GM21528 (cell line): ENCODE measurements around the gene TMEM132D.
"Not testable (repeated sequence)": the region's sequence is repeated elsewhere in the genome, so short reads cannot be mapped to it uniquely, and the experiment has no call there.

ENCODE experiments used
- ATAC-seq: cut with Tn5 transposase; IDR thresholded peaks from one replicate; pipeline ENCODE4 v1.9.1; 2021; ENCODE audit warnings: mild to moderate bottlenecking, moderate library complexity; ENCODE audit not compliant: unreplicated experiment, low FRiP score

The TMEM132D gene

DNA sequence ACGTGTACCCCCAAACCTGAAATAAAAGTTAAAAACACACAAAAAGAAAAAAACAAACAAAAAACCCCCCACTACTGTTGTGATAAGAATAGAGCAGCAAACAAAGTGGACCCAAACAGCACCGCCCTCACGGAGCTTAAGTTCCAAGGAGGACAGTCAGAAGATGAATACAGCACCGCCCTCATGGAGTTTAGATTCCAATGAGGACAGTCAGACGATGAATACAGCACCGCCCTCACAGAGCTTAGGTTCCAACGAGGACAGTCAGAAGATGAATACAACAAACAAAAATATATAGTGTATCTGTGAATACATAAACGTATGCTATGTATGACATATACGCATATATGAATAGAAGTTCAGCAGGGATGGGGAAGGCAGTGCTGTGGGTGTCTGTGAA is 696.7 kb downstream of the TMEM132D start:
- ATAC-seq: no peak

DNA sequence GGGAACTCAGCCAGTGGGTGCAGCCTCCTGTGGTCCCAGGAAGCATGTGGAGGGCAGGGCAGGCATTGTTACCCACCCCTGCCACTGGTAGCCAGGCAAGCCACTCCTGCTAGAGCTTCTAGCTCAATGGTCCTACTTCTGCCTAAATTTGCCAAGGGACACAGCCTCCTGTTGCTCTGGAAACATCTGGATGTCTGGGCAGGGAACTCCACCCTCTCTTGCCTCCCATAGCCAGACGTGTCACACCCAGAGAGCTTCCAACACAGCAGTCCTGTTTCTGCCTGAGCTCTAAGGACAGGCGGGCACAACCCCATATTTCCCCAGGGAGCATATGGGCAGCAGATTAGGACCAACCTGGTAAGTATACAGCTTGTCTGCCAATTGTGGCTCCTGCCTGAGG is 700.4 kb downstream of the TMEM132D start:
- ATAC-seq: no peak

DNA sequence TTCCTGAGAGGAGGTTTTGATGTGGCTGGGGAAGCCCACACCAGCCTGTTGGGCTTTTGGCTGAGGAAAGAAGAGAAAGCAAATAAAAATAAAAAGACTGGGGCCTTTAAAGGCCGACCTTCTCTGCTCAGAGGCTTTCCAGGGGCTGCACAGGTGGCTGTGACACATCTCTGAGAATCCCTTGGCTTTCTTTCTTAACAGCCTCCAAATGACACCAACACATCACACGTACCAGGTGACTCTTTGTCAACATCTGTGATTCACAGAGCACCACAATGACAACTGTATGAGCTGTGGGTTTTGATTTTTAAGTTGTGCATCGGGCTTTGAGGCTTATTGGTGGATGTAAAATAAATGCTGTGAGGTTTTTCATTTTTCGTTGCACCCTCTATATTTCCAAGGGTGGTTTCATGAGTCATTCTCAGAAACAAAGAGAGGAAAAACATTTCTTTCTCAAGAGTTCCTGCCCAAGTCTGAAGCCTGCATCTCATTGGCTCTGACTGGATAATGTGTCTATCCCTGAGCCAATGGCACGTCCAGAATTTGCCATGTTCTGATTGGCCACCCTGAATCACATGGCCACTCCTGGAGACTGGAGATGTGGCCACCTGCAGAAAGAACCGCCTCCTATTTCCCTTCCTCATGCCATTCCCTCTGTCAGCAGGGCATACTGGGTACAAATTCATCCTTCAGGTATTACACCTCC is 701.6 kb downstream of the TMEM132D start:
- ATAC-seq: no peak

DNA sequence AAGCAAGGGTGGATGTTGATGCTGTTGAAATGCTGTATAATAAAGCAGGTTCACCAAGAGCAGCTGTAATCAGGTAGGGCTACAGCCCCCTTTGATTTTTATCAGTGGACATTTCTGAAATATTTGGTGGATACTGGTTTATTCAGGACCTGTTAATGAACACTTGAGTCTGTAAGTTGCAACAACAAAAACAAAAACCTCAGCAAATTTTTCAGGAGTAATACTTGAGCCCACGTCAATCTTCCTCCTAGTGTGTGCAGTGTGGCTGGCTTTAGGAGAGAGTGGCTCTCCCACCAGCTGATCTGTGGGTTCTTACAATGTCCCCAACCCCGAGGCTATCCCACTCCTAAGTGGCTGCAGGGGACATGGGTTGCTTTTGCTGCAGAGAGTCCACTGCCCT is 702.8 kb downstream of the TMEM132D start:
- ATAC-seq: no peak

DNA sequence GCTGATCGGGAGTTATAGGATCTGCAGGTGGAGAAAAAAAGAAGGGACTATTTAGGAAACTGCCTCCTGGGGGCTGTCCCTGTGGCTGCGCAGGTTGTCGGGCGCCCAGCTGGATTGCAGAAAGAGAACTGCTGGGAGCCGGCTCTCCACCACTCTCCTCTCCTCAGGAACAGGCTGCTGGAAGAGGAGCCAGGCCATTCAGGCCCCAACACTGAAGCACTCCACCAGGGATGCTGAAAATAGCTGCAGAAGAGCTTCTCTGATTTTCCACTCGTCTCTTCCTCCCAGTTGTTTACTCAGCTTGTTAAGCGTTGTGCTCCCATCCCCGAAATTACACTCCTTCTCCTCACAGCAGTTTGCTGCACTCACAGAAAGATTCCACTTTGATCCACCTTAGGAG is 703.2 kb downstream of the TMEM132D start:
- no peak for ATAC-seq

DNA sequence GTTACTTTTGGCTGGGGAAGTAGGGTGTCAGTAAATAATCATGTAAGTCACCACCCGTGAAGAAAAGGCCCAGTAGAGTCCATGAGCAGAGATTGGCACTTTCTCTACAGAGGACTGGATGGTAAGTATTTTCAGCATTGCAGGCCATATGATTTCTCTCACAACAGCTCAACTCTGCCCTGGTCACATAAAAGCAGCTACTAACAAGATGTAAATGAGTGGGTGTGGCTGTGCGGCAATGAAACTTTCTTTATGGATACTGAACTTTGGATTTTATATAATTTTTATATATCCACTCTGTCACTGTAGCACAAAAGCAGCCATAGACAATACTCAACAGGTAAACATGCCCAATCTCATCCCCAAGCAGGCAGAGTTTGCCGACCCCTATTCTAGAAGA is 706.9 kb downstream of the TMEM132D start:
- no peak for ATAC-seq

DNA sequence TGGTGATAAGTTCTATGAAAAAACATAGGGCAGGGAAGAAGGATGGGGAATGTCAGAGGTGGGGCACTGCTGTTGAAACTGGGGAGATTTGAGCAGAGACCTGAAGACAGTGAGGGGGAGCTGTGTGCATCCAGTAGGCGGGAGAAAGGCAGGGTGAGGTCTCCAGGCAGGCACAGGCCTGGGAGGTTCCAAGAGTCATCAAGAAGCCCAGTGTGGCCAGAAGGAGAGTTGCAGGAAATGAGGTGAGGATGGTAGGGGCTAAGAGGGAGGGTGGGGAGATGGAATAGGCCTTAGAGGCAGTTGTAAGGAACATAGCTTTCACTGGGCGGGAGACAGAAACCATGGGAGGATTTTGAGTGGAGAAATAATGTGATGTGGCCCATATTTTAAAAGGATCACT is 708.7 kb downstream of the TMEM132D start:
- no peak for ATAC-seq

DNA sequence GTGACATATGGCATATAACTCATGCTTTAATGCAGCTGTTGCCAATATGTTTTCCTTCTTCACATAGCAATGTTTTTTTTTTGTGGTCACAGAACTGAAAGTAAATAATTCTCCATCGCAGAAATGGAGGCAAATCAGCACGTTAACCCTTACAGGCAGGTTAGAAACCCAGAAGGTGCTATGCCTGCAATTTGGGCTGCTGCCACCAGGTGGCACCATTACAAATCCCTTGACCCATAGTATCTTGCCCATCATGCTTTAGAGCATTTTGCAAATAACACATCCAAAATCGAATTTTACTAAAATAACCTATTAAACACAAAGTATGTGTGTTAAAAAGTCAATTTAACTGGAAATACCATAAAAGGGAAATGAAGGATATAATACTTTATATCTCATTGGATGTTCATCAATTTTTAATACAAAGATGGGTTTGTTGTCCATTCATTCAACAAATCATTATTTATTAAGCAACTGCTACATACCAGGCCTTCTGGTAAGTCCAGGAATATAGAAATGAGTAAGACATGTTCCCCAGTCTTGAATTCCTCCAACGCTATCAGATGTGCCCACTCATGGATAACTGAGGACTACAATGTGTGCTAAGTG is 710.5 kb downstream of the TMEM132D start:
- ATAC-seq: no peak

DNA sequence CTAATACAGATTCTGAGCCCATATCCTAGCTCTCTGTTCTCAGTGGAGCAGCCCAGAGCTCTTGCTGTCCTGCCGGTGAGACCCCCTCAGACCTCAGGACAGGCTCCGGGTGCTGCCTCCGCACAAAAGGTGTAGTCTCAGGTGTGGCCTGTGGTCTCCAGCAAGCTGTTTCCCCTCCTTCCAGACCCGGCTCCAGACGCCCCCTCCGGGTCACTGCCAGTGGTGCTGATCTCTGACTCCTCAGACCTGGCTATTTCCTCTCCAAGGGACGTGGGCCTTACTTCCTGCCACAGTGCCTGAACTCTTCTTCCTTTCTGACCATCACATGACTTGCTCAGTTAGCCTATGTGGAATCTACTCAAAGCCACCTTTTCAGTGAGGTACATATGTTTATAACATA is 713.0 kb downstream of the TMEM132D start:
- no peak for ATAC-seq

DNA sequence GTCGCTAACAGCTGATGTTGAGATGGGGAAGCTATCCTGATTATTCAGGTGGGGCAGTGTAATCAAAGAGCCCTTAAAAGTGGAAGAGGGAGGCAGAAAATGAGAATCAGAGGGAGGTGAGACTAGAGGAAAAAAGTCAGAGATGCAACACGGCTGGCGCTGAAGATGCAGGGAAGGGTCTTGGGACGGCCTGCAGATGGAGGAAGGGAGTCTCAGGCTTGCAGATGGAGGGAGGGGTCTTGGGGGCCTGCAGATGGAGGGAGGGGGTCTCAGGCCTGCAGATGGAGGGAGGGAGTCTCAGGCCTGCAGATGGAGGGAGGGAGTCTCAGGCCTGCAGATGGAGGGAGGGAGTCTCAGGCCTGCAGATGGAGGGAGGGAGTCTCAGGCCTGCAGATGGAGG is 713.9 kb downstream of the TMEM132D start:
- ATAC-seq: not testable (repeated sequence)

DNA sequence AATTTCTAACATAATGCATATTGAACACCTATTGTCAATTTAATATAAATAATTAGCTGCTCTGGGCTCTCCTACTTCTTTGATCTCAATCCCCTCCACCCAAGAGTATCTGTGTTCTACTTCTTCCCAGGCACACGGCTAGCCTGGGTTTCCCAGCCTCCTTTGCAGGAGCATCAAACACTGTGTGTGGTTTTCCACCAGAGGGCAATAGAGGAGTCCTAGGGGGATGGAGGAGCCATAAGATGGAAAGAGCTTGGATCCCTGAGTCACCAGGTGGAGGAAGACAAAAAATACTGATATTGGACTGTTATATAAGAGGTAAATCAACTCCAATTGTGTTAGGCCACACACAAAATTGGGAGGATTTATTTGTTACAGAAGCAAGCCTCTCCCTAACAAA is 716.9 kb downstream of the TMEM132D start:
- no peak for ATAC-seq

DNA sequence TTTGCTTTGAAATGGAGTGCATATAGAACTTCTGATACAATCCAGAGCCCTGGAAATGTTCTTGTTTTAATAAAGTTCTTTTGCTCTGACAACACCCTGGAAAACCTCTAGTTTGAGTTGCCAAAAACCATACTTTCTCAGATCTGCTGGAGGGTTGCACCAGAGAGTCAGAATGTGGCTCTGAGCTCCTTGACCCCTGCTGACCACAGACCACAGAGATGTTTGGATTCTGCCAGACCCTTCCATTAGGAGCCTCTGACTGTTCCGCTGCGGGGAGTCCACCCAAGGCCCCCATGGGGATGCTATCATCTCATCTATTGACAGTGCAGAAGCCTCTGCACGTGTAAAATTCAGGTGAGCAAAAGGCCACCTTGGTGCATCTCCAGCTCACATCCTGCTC is 718.0 kb downstream of the TMEM132D start:
- no peak for ATAC-seq

DNA sequence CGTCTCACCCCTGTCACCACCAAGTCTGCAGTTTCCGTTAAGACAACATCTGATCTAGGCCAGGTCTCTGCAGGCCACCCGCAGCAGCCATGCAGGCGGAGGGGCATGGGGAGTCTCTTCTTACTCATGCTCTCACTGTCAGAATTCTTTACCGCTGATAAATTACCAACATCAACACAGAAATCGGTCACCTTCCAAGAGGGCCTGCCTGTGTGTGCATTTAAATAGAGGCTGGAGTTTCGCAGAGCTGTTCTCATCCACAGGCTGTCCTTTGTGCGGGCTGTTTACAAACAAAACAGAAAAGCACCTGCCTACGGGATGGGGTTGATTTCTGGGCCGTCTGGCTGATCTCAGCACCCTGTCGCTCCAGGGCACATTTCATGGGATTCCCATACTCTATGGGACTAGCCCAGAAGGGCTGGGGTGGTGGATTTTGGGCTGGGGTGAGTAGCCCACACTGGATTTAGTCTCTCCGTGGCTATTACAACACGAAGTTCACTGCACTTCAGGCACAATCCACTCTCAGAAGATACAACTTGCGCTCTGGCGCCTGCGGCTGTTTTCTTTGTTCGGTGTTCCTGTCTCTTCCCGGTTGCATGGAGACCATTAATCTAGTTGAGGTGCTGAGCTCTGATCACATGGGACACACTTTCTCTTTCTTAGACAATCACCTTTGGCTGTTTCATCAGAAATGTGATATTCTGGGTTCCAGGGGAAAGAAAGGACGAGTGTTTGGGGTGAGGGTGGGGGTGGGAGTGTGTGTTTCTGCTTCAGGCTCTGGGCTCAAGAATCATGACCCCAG is 719.5 kb downstream of the TMEM132D start:
- no peak for ATAC-seq

DNA sequence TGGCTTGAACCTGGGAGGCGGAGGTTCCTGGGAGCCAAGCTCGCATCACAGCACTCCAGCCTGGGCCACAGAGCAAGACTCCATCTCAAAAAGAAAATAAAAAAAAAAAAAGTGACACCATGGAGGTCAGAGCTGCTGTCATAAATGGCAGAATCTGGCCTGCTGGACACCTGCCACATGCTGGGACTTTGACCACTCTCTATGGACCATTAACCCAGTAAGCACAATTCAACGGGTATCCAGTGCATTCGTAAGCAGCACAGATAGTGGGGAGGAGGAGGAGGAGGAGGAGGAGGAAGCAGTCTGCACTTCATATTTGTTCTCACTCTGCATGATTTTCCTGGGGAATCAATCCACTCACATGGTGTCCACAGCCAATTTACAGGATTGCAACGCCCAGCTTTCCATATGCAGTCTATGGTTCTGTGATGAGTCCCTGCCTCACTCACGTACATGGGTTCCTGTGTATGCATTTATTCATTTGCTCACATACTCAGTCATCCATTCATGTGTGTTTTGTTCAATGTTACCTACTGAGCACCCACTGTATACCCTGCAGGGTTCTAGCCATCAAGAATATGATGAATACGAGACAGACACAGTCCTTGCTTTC is 723.8 kb downstream of the TMEM132D start:
- ATAC-seq: no peak

DNA sequence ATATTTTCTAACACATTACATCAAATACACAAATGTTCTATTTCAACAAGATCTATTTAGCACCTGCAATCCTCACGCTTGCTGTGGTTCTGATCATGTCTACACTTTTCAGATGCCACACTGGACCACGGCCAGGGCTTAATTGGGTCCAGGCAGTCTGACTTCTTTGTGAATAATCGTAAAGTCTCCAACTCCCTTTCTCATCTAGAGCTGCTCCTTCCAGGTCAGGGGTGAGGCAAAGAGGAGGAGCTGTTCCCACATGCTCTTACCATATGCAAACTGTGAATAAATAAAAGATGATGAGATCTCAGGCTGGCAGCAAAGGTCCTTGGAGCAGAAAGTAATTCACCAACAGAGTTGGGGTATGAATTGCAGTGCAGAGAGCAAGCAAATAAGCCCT is 733.9 kb downstream of the TMEM132D start:
- ATAC-seq: no peak

DNA sequence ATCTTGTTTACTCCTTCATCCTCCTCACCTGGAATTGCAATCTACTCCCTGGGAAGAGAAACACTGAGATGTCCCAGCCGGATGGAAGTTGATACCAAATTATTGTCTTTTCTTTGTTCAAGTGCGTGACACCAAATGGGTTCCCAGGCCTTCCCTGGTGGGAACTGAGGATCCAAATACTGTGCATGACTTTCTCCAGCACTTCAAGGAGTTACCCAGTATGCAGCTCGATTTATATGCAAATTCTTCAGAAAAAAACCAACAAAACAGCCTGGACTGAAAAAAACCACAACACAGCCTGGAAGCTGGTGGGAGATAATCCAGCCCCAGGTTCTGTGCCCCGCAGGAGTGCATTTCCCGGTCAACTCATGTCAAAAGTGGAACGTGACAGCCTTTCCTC is 740.0 kb downstream of the TMEM132D start:
- ATAC-seq: no peak

DNA sequence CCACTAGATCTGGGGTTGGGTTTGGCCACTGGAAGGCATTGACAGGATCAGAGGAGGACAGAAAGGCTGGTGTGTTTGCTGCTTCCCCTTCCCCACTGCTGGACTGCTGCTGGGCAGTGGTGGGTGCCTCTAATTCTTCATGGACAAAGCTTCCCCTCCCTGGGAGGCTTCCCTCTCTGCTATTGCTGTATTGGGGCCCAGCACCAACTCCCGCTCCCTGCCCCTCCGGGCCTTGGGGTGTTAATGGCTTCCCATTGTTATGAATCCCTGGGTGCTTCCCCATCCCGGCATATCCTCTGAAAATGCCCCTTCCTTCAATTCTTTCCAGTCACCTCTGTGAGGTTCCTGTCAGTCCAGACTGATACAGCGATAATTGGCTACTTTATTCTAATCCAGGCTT is 740.4 kb downstream of the TMEM132D start:
- no peak for ATAC-seq

DNA sequence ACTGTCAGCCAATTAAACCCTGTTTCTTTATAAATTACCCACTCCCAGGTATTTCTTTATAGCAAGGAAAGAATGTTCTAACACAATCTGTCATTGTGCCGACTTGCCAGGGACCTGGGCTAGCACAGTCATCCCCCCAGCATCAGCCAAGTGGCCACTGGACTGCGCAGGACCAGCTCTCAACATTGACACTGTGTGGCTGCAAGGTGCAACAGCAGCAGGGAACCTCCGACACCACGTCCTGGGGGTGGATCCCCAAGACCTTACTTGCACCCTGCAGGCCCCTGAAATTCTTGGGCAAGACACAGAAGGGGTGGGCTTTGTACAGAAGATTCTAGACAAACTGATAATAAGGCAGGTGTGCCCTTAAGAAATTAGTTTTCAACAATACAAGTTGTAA is 741.0 kb downstream of the TMEM132D start:
- no peak for ATAC-seq

DNA sequence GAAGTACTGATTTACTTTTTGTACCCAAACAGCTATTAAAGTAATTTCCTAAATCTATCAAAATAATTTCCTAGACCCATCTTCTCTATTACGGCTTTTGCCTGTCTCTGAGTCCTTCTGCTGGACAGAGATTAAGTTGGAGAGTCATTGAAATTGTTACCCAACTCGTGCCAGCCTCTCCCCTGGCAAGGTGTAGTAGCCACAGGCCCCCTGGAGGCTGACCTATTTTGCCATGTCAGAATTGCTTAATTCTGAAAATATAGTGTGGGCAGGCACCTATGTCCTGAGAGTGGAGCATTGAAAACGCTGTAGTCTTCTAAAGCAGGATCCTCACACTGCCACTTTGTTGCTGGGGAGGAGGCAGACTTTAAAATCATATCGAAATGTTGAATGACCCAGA is 742.3 kb downstream of the TMEM132D start:
- ATAC-seq: no peak

DNA sequence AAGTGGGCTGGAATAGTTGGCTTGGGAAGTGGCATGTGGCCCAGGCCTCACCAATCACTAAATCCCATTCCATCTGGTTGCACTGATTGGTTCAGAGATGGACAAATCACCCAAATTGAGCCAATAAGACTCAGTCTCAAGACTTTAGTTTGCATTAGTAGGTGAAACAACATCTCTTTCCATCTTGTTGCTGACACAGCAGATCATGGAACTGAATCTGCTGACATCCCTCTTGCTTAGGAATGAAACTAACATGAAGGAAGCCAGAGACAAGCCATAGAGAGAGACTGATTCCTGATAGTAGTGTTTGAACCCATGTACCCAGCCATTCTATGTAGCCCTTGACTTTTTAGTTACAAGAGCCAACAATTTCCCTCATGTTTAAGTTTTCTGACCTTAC is 743.5 kb downstream of the TMEM132D start:
- no peak for ATAC-seq

DNA sequence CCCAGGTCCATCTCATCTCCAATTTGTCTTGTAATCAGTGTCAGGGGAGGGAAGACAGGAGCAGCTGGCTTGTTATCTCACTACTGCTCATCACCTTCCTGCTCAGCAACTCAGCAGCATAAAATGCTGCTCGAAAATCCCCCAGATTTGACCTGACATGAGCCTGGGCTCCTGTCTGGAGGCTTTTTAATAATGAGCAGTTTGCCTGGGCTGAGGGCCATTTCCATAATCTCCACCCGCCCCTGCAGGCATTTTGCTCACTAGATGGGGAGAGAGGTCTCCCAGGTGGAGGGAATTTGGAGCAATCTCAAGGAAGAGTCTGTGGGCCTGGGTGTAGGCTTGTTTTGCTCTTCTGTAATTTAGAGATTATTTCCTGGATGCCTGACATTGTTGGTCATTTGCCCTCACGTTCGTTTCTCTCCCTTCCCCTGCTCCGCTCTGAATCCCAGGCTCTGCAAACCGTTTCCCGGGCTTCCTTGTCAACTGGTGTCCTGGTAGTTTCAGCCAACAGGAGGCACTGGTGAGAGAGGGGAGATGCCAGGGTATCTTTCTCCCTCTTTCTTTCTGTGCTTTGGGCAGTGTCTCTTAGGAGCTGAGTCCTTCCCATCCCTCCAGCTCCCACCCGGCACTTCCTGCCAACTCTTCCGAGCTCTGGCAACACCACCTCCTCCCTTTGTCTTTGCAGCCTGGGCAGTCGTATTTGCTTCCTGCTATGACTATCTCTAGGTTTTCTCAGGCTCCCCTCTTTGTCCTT is 751.3 kb downstream of the TMEM132D start:
- ATAC-seq: no peak
